ENCODE measurements around the gene PEX14.

PEX14 gene

DNA sequence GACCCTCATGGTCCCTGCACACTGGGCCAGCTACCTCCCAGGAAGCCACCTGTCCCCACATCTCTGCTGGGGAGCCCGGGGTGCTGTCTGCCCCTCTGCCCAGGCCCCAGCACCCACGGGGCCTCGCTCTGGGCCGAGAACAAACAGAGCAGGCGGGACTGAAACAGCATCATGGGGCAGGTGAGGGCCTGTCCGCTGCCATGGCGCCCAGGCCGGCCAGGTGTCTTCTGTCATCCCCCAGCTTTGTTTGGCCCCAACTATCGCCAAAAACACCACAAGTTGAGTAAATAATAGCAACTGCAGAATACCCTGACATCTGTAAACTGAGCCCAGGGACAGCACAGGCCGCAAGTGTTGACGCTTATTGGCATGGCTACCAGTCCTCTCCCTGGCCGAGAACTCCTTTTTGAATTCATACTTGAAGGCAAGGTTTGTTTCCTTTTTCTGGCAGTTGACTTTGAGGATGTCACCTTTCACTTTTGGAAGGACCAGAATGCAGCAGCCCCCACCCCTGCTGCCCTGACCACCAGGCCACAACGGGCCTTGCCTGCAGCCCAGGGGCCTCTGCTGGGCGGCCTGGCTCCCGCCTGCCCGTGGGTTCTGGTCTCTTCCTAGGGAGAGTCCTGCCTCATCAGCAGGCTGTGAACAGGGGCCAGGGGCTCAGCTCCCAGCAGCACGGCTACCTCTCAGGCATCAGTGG lies 169.0 kb downstream of the PEX14 start:
- Histone ChIP-seq H3K27ac (ENCODE audit: low read depth in 2 of 2, low read length in 2 of 2) (no peak overlapping the region), H3K9me3 (ENCODE audit: control insufficient read depth in 2 of 2, low read length in 2 of 2) (no peaks in the 10 kb centered on the region), H3K4me3 (ENCODE audit: low read length in 2 of 2) (no peak overlapping the region), H3K9ac (ENCODE audit: low read depth in 1 of 2, low read length in 2 of 2) (no peak overlapping the region), H3K27me3 (ENCODE audit: control insufficient read depth in 2 of 2, insufficient read depth in 2 of 2, low read length in 2 of 2) (no peaks in the 10 kb centered on the region), H3K4me1 (ENCODE audit: control insufficient read depth in 2 of 2, insufficient read depth in 2 of 2, low read length in 2 of 2) (no peaks in the 10 kb centered on the region), H3K36me3 (ENCODE audit: control insufficient read depth in 2 of 2, insufficient read depth in 2 of 2, low read length in 2 of 2) (peaks cover 37 to 49% of the 10 kb centered on the region in 2 donors)

GRCh38 chr1:10644307-10645128 lies 169.8 kb downstream of the PEX14 start:
- Histone ChIP-seq H3K9me3 (ENCODE audit: control insufficient read depth in 2 of 2, low read length in 2 of 2) (no peaks in the 10 kb centered on the region), H3K4me1 (ENCODE audit: control insufficient read depth in 2 of 2, insufficient read depth in 2 of 2, low read length in 2 of 2) (no peaks in the 10 kb centered on the region), H3K4me3 (ENCODE audit: low read length in 2 of 2) (no peak overlapping the region), H3K9ac (ENCODE audit: low read depth in 1 of 2, low read length in 2 of 2) (no peak overlapping the region), H3K36me3 (ENCODE audit: control insufficient read depth in 2 of 2, insufficient read depth in 2 of 2, low read length in 2 of 2) (peaks cover 37 to 46% of the 10 kb centered on the region in 2 donors), H3K27ac (ENCODE audit: low read depth in 2 of 2, low read length in 2 of 2) (no peak overlapping the region), H3K27me3 (ENCODE audit: control insufficient read depth in 2 of 2, insufficient read depth in 2 of 2, low read length in 2 of 2) (no peaks in the 10 kb centered on the region)

DNA sequence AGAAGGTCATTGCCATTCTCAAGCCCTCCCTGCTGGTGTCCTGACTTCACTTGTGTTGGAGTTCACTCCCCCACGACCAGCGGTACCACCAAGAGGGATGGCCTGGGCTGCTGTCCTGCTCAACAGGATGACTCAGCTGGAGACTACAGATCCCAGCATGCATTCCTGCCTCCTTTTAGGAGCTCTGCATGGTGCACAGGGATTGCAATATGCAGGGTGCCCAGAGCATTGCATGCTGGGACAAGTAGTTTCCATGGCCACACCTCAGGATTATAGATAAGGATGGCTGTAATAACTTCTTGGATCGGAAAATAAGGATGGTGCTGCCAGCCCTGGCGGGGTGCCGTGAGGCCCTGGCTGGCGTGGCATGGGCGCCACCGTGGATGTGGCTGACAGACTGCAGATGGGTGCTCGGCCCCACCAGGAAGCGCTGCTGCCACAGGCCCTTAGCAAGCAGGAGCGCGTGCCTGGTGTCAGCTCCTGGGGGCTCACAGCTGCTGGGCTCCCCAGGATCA lies 171.7 kb downstream of the PEX14 start:
- Histone ChIP-seq H3K9me3 (ENCODE audit: control insufficient read depth in 2 of 2, low read length in 2 of 2) (no peaks in the 10 kb centered on the region), H3K4me1 (ENCODE audit: control insufficient read depth in 2 of 2, insufficient read depth in 2 of 2, low read length in 2 of 2) (no peaks in the 10 kb centered on the region), H3K4me3 (ENCODE audit: low read length in 2 of 2) (no peak overlapping the region), H3K27me3 (ENCODE audit: control insufficient read depth in 2 of 2, insufficient read depth in 2 of 2, low read length in 2 of 2) (no peaks in the 10 kb centered on the region), H3K36me3 (ENCODE audit: control insufficient read depth in 2 of 2, insufficient read depth in 2 of 2, low read length in 2 of 2) (peaks cover 30 to 40% of the 10 kb centered on the region in 2 donors), H3K9ac (ENCODE audit: low read depth in 1 of 2, low read length in 2 of 2) (no peak overlapping the region), H3K27ac (ENCODE audit: low read depth in 2 of 2, low read length in 2 of 2) (no peak overlapping the region)

- no peak overlapping the region for H3K27ac ChIP-seq (ENCODE audit: low read depth in 2 of 2, low read length in 2 of 2)
Observed at GRCh38 chr1:10647414-10648170, 172.8 kb downstream of the PEX14 start.

DNA sequence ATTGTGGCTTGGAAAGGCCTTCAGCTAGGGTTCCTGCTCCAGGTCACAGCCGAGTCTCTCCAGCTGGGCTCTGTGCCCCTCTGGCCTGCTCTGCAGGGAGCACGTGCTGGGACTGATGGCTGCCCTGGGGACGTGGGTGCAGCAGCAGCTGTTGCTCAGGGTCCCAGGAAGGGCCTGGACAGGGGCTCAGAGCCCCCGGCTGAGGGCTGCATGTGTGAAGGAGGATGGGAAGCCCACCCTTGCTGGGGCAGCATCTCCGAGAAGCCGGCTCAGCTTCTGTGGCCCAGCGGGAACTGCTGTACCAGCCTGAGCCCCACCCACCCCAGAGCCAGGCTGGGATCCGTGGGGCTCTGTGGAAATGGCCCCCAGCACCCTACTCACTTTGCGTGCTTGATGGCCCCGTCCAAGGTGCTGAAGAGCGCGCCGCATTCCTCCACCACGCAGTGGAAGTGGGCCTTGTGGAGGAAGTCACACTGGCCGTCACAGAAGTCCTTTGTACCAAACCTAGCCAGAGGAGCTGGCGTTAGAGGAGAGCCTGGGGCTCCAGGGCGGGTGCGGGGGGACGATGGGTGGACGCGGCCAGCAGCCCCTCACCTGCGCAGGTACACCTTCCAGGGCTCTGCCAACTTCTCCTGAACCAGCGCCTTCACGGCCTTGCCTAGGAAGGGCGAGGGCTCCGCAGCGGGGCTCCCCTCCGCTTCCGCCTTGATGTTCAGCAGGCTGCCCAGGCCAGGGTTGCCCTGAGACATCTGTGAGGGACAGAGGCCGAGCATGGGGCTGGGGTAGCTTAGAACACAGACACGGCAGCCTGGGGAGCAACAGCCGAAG lies 174.2 kb downstream of the PEX14 start:
- H3K9me3 ChIP-seq (ENCODE audit: control insufficient read depth in 2 of 2, low read length in 2 of 2): no peaks in the 10 kb centered on the region
- H3K27me3 ChIP-seq (ENCODE audit: control insufficient read depth in 2 of 2, insufficient read depth in 2 of 2, low read length in 2 of 2): no peaks in the 10 kb centered on the region
- H3K36me3 ChIP-seq (ENCODE audit: control insufficient read depth in 2 of 2, insufficient read depth in 2 of 2, low read length in 2 of 2): peaks cover 22 to 35% of the 10 kb centered on the region in 2 donors
- H3K4me3 ChIP-seq (ENCODE audit: low read length in 2 of 2): no peak overlapping the region
- H3K9ac ChIP-seq (ENCODE audit: low read depth in 1 of 2, low read length in 2 of 2): no peak overlapping the region
- H3K27ac ChIP-seq (ENCODE audit: low read depth in 2 of 2, low read length in 2 of 2): no peak overlapping the region
- no peaks in the 10 kb centered on the region for H3K4me1 ChIP-seq (ENCODE audit: control insufficient read depth in 2 of 2, insufficient read depth in 2 of 2, low read length in 2 of 2)

More at GRCh38 chr1:10647414-10648170, 172.8 kb downstream of the PEX14 start:
- Histone ChIP-seq H3K9ac (ENCODE audit: low read depth in 1 of 2, low read length in 2 of 2) (no peak overlapping the region), H3K4me1 (ENCODE audit: control insufficient read depth in 2 of 2, insufficient read depth in 2 of 2, low read length in 2 of 2) (no peaks in the 10 kb centered on the region), H3K27me3 (ENCODE audit: control insufficient read depth in 2 of 2, insufficient read depth in 2 of 2, low read length in 2 of 2) (no peaks in the 10 kb centered on the region), H3K4me3 (ENCODE audit: low read length in 2 of 2) (no peak overlapping the region), H3K36me3 (ENCODE audit: control insufficient read depth in 2 of 2, insufficient read depth in 2 of 2, low read length in 2 of 2) (peaks cover 25 to 32% of the 10 kb centered on the region in 2 donors), H3K9me3 (ENCODE audit: control insufficient read depth in 2 of 2, low read length in 2 of 2) (no peaks in the 10 kb centered on the region)

GRCh38 chr1:10649517-10650201 lies 174.9 kb downstream of the PEX14 start:
- Histone ChIP-seq H3K9ac (ENCODE audit: low read depth in 1 of 2, low read length in 2 of 2) (no peak overlapping the region), H3K27me3 (ENCODE audit: control insufficient read depth in 2 of 2, insufficient read depth in 2 of 2, low read length in 2 of 2) (no peaks in the 10 kb centered on the region), H3K36me3 (ENCODE audit: control insufficient read depth in 2 of 2, insufficient read depth in 2 of 2, low read length in 2 of 2) (peaks cover 25 to 32% of the 10 kb centered on the region in 2 donors), H3K27ac (ENCODE audit: low read depth in 2 of 2, low read length in 2 of 2) (no peak overlapping the region), H3K9me3 (ENCODE audit: control insufficient read depth in 2 of 2, low read length in 2 of 2) (no peaks in the 10 kb centered on the region), H3K4me3 (ENCODE audit: low read length in 2 of 2) (no peak overlapping the region), H3K4me1 (ENCODE audit: control insufficient read depth in 2 of 2, insufficient read depth in 2 of 2, low read length in 2 of 2) (no peaks in the 10 kb centered on the region)

GRCh38 chr1:10650556-10651388 lies 176.0 kb downstream of the PEX14 start:
- H3K9me3 ChIP-seq (ENCODE audit: control insufficient read depth in 2 of 2, low read length in 2 of 2): no peaks in the 10 kb centered on the region
- H3K4me1 ChIP-seq (ENCODE audit: control insufficient read depth in 2 of 2, insufficient read depth in 2 of 2, low read length in 2 of 2): no peaks in the 10 kb centered on the region
- H3K9ac ChIP-seq (ENCODE audit: low read depth in 1 of 2, low read length in 2 of 2): no peak overlapping the region
- no peaks in the 10 kb centered on the region for H3K27me3 ChIP-seq (ENCODE audit: control insufficient read depth in 2 of 2, insufficient read depth in 2 of 2, low read length in 2 of 2)
- H3K27ac ChIP-seq (ENCODE audit: low read depth in 2 of 2, low read length in 2 of 2): no peak overlapping the region
- no peak overlapping the region for H3K4me3 ChIP-seq (ENCODE audit: low read length in 2 of 2)
- H3K36me3 ChIP-seq (ENCODE audit: control insufficient read depth in 2 of 2, insufficient read depth in 2 of 2, low read length in 2 of 2): peaks cover 21 to 31% of the 10 kb centered on the region in 2 donors

DNA sequence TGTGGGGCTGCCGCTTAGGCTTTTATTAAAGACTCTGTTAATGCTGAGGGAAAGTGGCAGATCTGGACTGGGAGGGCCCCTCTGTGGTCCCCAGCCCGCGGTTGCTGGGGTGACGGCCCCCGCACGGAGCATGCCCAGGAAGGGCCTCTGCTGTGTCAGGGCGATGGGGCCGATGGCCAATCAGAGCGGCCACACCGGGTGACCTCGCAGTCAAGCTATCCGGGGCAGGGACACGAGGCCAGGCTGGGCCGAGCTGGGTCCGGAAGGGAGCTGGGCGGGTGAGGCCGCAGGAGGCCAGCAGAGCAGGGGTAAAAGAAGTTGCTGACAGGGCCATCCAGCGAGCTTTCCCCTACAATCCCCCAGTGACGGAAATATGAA lies 176.6 kb downstream of the PEX14 start:
- Histone ChIP-seq H3K4me3 (ENCODE audit: low read length in 2 of 2) (no peak overlapping the region), H3K9ac (ENCODE audit: low read depth in 1 of 2, low read length in 2 of 2) (no peak overlapping the region), H3K27ac (ENCODE audit: low read depth in 2 of 2, low read length in 2 of 2) (no peak overlapping the region), H3K27me3 (ENCODE audit: control insufficient read depth in 2 of 2, insufficient read depth in 2 of 2, low read length in 2 of 2) (no peaks in the 10 kb centered on the region), H3K36me3 (ENCODE audit: control insufficient read depth in 2 of 2, insufficient read depth in 2 of 2, low read length in 2 of 2) (peaks cover 23 to 25% of the 10 kb centered on the region in 2 donors), H3K9me3 (ENCODE audit: control insufficient read depth in 2 of 2, low read length in 2 of 2) (no peaks in the 10 kb centered on the region), H3K4me1 (ENCODE audit: control insufficient read depth in 2 of 2, insufficient read depth in 2 of 2, low read length in 2 of 2) (no peaks in the 10 kb centered on the region)
